ENCODE data around the gene CCDC181. TPM values are rescaled to one million over a fixed set of nuclear protein-coding genes. Genes with fewer than 3 reads are reported as not detected.

The CCDC181 gene
- polyA plus RNA-seq, 2 of the 4 experiments (the other 2 are of a cell fraction) = 0.26 to 0.35 TPM

- 22% methylated on average over 6 of the region's 6 CpGs for WGBS (ENCODE audit: missing lambda C conversion rate)
- TF ChIP-seq CBX8 (IDR thresholded peaks at IDR 0.05) (peak; percentile 87; the same call in 1 of the 2 replicates), TFCP2L1 (CRISPR knock-in tag; IDR thresholded peaks at IDR 0.05) (no peak), RNF2 (IDR thresholded peaks at IDR 0.05; ENCODE audit: borderline replicate concordance, low read depth) (peak; percentile 61; the same call in 1 of the 2 replicates), JUNB (IDR thresholded peaks at IDR 0.05) (no peak)
- peak overlapping the region; percentile 57; the same call in 2 of the 3 replicates for H3K4me2 ChIP-seq
- ATAC-seq (peak in 1 of 2 experiments; percentile 38; a peak in 1 of 6 replicates), DNase-seq (ENCODE audit: low read depth in 1 of 2, low spot score in 1 of 2) (no peak), FAIRE-seq (no peak)
- no peak overlapping the region for H3K4me3 ChIP-seq
- H3K4me1 ChIP-seq = no peaks in the 10 kb centered on the region
- H3K27ac ChIP-seq = no peak overlapping the region
- POLR2A ChIA-PET = no interaction called here
- CTCF ChIA-PET = interaction anchor here (1.1 to 1.3 kb wide), 2 partner anchors 9 to 16 kb away, joined by 3 to 4 read pairs; no protein-coding TSS in a partner anchor
- H3K9me3 ChIP-seq = no peaks in the 10 kb centered on the region; the same call in 2 of the 3 replicates
Observed at GRCh38 chr1:169426174-169426705, 1.0 kb downstream of the CCDC181 start.

GRCh38 chr1:169421309-169421708 is 6.0 kb downstream of the CCDC181 start:
- FAIRE-seq (no peak), ATAC-seq (no peak), DNase-seq (ENCODE audit: low read depth in 1 of 2, low spot score in 1 of 2) (no peak)
- Histone ChIP-seq H3K27ac (no peak overlapping the region), H3K9me3 (no peaks in the 10 kb centered on the region), H3K4me2 (no peak overlapping the region), H3K4me1 (no peaks in the 10 kb centered on the region), H3K4me3 (no peak overlapping the region)
- WGBS (ENCODE audit: missing lambda C conversion rate) = 57% methylated on average over 5 of the region's 5 CpGs
- CTCF ChIA-PET = no interaction called here
- TF ChIP-seq ZNF302 (CRISPR knock-in tag; IDR thresholded peaks at IDR 0.05) (no peak), FOSB (CRISPR knock-in tag; IDR thresholded peaks at IDR 0.05) (no peak), HES2 (IDR thresholded peaks at IDR 0.05) (no peak), RFX5 (IDR thresholded peaks at IDR 0.05) (no peak), EHMT2 (IDR thresholded peaks at IDR 0.05; ENCODE audit: low read depth) (no peak), BHLHE40 (IDR thresholded peaks at IDR 0.05; ENCODE audit: low read depth, low read length) (no peak), ZFP36 (IDR thresholded peaks at IDR 0.05; ENCODE audit: borderline replicate concordance, partially characterized antibody) (no peak), CBX2 (IDR thresholded peaks at IDR 0.05; ENCODE audit: borderline replicate concordance, low read depth) (no peak), CTCF (IDR thresholded peaks at IDR 0.05) (no peak), SREBF2 (IDR thresholded peaks at IDR 0.05) (no peak), SMC3 (IDR thresholded peaks at IDR 0.05) (no peak), CBX8 (IDR thresholded peaks at IDR 0.05) (no peak)
- POLR2A ChIA-PET = no interaction called here

GRCh38 chr1:169414952-169415351 is 12.3 kb downstream of the CCDC181 start:
- DNase-seq (ENCODE audit: low read depth in 1 of 2, low spot score in 1 of 2) (no peak), FAIRE-seq (no peak), ATAC-seq (no peak)
- no peaks in the 10 kb centered on the region for H3K4me1 ChIP-seq
- ChIA-PET CTCF (no interaction called here), POLR2A (no interaction called here)
- H3K4me3 ChIP-seq = no peak overlapping the region
- no peaks in the 10 kb centered on the region for H3K9me3 ChIP-seq
- no peak overlapping the region for H3K27ac ChIP-seq
- TF ChIP-seq SREBF2 (IDR thresholded peaks at IDR 0.05) (no peak), SMC3 (IDR thresholded peaks at IDR 0.05) (no peak), GATA3 (IDR thresholded peaks at IDR 0.05; ENCODE audit: borderline replicate concordance) (no peak), CHD4 (IDR thresholded peaks at IDR 0.05; ENCODE audit: borderline replicate concordance) (no peak), KDM1A (IDR thresholded peaks at IDR 0.05; ENCODE audit: low read depth) (no peak), RNF2 (IDR thresholded peaks at IDR 0.05; ENCODE audit: borderline replicate concordance, low read depth) (no peak), JUNB (IDR thresholded peaks at IDR 0.05) (no peak), NR3C1 (IDR thresholded peaks at IDR 0.05) (no peak), FOSL2 (IDR thresholded peaks at IDR 0.05) (no peak), FOSL2 (CRISPR knock-in tag; IDR thresholded peaks at IDR 0.05) (no peak), POLR2AphosphoS2 (conservative IDR thresholded peaks at IDR 0.05; ENCODE audit: low read length) (no peak), HOXA7 (CRISPR knock-in tag; IDR thresholded peaks at IDR 0.05) (no peak), PHF8 (IDR thresholded peaks at IDR 0.05; ENCODE audit: borderline replicate concordance, low read depth) (no peak), TP53 (CRISPR knock-in tag; IDR thresholded peaks at IDR 0.05) (no peak), RFX5 (IDR thresholded peaks at IDR 0.05) (no peak), CBX2 (IDR thresholded peaks at IDR 0.05; ENCODE audit: borderline replicate concordance, low read depth) (no peak), REST (IDR thresholded peaks at IDR 0.05) (no peak), EHMT2 (IDR thresholded peaks at IDR 0.05; ENCODE audit: low read depth) (no peak), NPAS2 (CRISPR knock-in tag; IDR thresholded peaks at IDR 0.05; ENCODE audit: borderline replicate concordance) (no peak), NFE2L2 (conservative IDR thresholded peaks at IDR 0.05; ENCODE audit: low read length) (no peak), HOXB5 (CRISPR knock-in tag; IDR thresholded peaks at IDR 0.05) (no peak)
- 81% methylated on average over 2 of the region's 2 CpGs for WGBS (ENCODE audit: missing lambda C conversion rate)
- H3K4me2 ChIP-seq = no peak overlapping the region
